ENCODE measurements around the gene NUP210.
"Not testable (repeated sequence)": the region's sequence is repeated elsewhere in the genome, so short reads cannot be mapped to it uniquely, and the experiment has no call there.

The NUP210 gene

GRCh38 chr3:13404626-13405452 is 15.3 kb downstream of the NUP210 start:
- no peak for DNase-seq

- DNase-seq: no peak
Observed at GRCh38 chr3:13403847-13404246, 16.3 kb downstream of the NUP210 start.

- DNase-seq: no peak
Observed at GRCh38 chr3:13403213-13403819, 16.8 kb downstream of the NUP210 start.

GRCh38 chr3:13401149-13401548 is 19.0 kb downstream of the NUP210 start:
- DNase-seq: peak; percentile 24 to 74

GRCh38 chr3:13400114-13400673 is 19.9 kb downstream of the NUP210 start:
- DNase-seq: no peak

GRCh38 chr3:13399603-13400002 is 20.5 kb downstream of the NUP210 start:
- no peak for DNase-seq

- DNase-seq: no peak
Observed at GRCh38 chr3:13397316-13397715, 22.8 kb downstream of the NUP210 start.

GRCh38 chr3:13394363-13394762 is 25.8 kb downstream of the NUP210 start:
- DNase-seq: no peak

- DNase-seq: no peak
Observed at GRCh38 chr3:13393427-13394360, 26.4 kb downstream of the NUP210 start.

- no peak for DNase-seq
Observed at GRCh38 chr3:13391308-13391707, 28.8 kb downstream of the NUP210 start.

- no peak for DNase-seq
Observed at GRCh38 chr3:13389378-13389777, 30.7 kb downstream of the NUP210 start.

- no peak for DNase-seq
Observed at GRCh38 chr3:13388816-13389215, 31.3 kb downstream of the NUP210 start.

- DNase-seq: no peak
Observed at GRCh38 chr3:13385373-13385965, 34.7 kb downstream of the NUP210 start.

GRCh38 chr3:13380971-13381370 is 39.2 kb downstream of the NUP210 start:
- DNase-seq: no peak

- no peak for DNase-seq
Observed at GRCh38 chr3:13379201-13379830, 40.8 kb downstream of the NUP210 start.

GRCh38 chr3:13378155-13378554 is 42.0 kb downstream of the NUP210 start:
- no peak for DNase-seq

- not testable (repeated sequence) for DNase-seq
Observed at GRCh38 chr3:13377741-13378140, 42.4 kb downstream of the NUP210 start.

GRCh38 chr3:13377021-13377420 is 43.1 kb downstream of the NUP210 start:
- no peak for DNase-seq

- no peak for DNase-seq
Observed at GRCh38 chr3:13376091-13376490, 44.0 kb downstream of the NUP210 start.

GRCh38 chr3:13375464-13375863 is 44.7 kb downstream of the NUP210 start:
- no peak for DNase-seq

- DNase-seq: no peak
Observed at GRCh38 chr3:13373975-13374586, 46.0 kb downstream of the NUP210 start.

GRCh38 chr3:13372656-13373055 is 47.5 kb downstream of the NUP210 start:
- DNase-seq: no peak

Measured in NCI-H526 (cell line).